ENCODE measurements around the gene PLAAT2.
A peak's percentile ranks its signal among the peaks of the same experiment; 100 is the strongest.
"Not testable (repeated sequence)": the region's sequence is repeated elsewhere in the genome, so short reads cannot be mapped to it uniquely, and the experiment has no call there.

The PLAAT2 gene

GRCh38 chr11:63528156-63528555, 35.0 kb downstream of the PLAAT2 start:
- not testable (repeated sequence) for H3K36me3 ChIP-seq (ENCODE audit: insufficient read depth, low read length); H3K9ac ChIP-seq (ENCODE audit: low read depth, low read length)

GRCh38 chr11:63527667-63528066, 35.5 kb downstream of the PLAAT2 start:
- H3K9me3 ChIP-seq (ENCODE audit: control insufficient read depth, insufficient read depth, low read length), result peaks cover 8% of the 10 kb centered on the region; the same call in 1 of the 2 replicates
- no peaks in the 10 kb centered on the region; the same call in 1 of the 2 replicates for H3K36me3 ChIP-seq (ENCODE audit: insufficient read depth, low read length)
- H3K4me1 ChIP-seq (ENCODE audit: insufficient read depth, low read length), result peaks cover 33% of the 10 kb centered on the region
- H3K9ac ChIP-seq (ENCODE audit: low read depth, low read length), result peak overlapping the region; percentile 43

More at GRCh38 chr11:63528156-63528555, 35.0 kb downstream of the PLAAT2 start:
- not testable (repeated sequence) for H3K9me3 ChIP-seq (ENCODE audit: control insufficient read depth, insufficient read depth, low read length)
- H3K4me1 ChIP-seq (ENCODE audit: insufficient read depth, low read length), result peaks cover 37% of the 10 kb centered on the region

DNA sequence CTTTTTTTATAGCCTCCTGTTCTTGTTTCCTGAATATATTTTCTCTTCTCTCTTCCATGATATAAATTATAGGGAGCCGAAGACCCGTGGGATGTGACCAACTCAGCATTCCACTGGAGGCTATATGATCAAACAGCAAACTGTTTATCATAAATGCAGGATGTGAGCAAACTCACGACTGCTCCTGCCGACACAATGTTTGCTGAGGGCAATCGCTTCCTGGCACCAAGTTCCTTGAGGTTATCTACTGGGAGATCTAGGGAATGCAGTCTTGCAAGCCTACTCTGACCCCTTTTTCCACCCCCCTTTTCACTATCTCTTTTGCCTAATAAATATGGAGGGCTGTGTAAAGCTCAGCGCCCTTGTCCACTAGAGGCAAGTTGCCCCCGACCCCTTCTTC, 40.0 kb downstream of the PLAAT2 start:
- no peak overlapping the region for H3K9ac ChIP-seq (ENCODE audit: low read depth, low read length)
- peaks cover 31% of the 10 kb centered on the region for H3K9me3 ChIP-seq (ENCODE audit: control insufficient read depth, insufficient read depth, low read length)
- no peaks in the 10 kb centered on the region; the same call in 1 of the 2 replicates for H3K36me3 ChIP-seq (ENCODE audit: insufficient read depth, low read length)
- H3K4me1 ChIP-seq (ENCODE audit: insufficient read depth, low read length), result peaks cover 7% of the 10 kb centered on the region

- Histone ChIP-seq H3K36me3 (ENCODE audit: insufficient read depth, low read length) (no peaks in the 10 kb centered on the region; the same call in 1 of the 2 replicates), H3K9ac (ENCODE audit: low read depth, low read length) (no peak overlapping the region), H3K4me1 (ENCODE audit: insufficient read depth, low read length) (no peaks in the 10 kb centered on the region), H3K9me3 (ENCODE audit: control insufficient read depth, insufficient read depth, low read length) (peaks cover 31% of the 10 kb centered on the region)
Observed at GRCh38 chr11:63521896-63522295, 41.3 kb downstream of the PLAAT2 start.

DNA sequence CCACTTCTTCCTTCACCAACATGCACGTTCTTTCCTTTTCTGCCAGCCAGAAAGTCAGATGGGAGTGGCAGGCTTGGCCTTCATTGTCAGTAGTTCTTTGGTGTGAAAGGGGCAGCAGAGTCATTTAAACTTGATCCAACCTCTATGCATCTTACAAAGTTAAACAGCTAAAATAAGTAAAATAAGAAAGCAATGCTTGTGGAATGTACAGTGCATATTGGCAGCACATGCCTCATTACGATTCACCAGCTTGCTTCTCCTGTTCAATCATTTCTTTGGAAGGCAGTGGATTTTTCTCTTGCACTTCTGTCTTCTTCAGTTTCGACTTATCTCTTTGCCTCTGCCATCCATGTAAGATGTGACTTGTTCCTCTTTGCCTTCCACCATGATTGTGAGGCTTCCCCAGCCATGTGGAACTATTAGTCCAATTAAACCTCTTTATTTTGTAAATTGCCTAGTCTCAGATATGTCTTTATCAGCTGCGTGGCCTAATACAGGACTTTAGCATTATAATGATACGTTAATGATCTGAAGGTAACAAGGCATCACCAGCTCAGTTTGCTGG, 42.5 kb downstream of the PLAAT2 start:
- Histone ChIP-seq H3K9ac (ENCODE audit: low read depth, low read length) (no peak overlapping the region), H3K36me3 (ENCODE audit: insufficient read depth, low read length) (no peaks in the 10 kb centered on the region; the same call in 1 of the 2 replicates), H3K4me1 (ENCODE audit: insufficient read depth, low read length) (no peaks in the 10 kb centered on the region), H3K9me3 (ENCODE audit: control insufficient read depth, insufficient read depth, low read length) (peaks cover 31% of the 10 kb centered on the region)

GRCh38 chr11:63518548-63518947, 44.6 kb downstream of the PLAAT2 start:
- H3K4me1 ChIP-seq (ENCODE audit: insufficient read depth, low read length), result no peaks in the 10 kb centered on the region
- peaks cover 23% of the 10 kb centered on the region for H3K9me3 ChIP-seq (ENCODE audit: control insufficient read depth, insufficient read depth, low read length)
- no peak overlapping the region for H3K9ac ChIP-seq (ENCODE audit: low read depth, low read length)
- H3K36me3 ChIP-seq (ENCODE audit: insufficient read depth, low read length), result no peaks in the 10 kb centered on the region; the same call in 1 of the 2 replicates

DNA sequence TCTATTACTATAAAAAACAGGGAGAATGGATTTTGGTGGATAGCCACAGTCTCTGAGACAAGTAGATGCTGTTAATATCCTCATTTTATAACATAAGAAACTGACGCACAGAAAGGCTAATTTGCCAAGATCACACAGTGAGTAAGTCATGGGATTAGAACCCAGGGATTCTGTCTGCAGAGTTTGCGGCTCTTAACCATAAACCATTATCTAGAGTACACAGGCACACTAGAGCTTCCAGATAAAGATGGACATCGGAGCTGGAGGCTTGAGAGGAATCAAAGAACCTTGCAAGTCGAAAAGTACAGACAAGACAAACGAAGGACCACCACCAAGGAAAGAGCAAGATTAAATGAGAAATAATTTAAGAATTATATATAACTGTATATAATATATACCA, 46.0 kb downstream of the PLAAT2 start:
- H3K4me1 ChIP-seq (ENCODE audit: insufficient read depth, low read length), result no peaks in the 10 kb centered on the region
- no peaks in the 10 kb centered on the region; the same call in 1 of the 2 replicates for H3K36me3 ChIP-seq (ENCODE audit: insufficient read depth, low read length)
- H3K9ac ChIP-seq (ENCODE audit: low read depth, low read length), result no peak overlapping the region
- peaks cover 23% of the 10 kb centered on the region for H3K9me3 ChIP-seq (ENCODE audit: control insufficient read depth, insufficient read depth, low read length)

GRCh38 chr11:63516109-63516508, 47.1 kb downstream of the PLAAT2 start:
- H3K9ac ChIP-seq (ENCODE audit: low read depth, low read length), result no peak overlapping the region
- peaks cover 13% of the 10 kb centered on the region for H3K9me3 ChIP-seq (ENCODE audit: control insufficient read depth, insufficient read depth, low read length)
- H3K4me1 ChIP-seq (ENCODE audit: insufficient read depth, low read length), result peaks cover 3% of the 10 kb centered on the region; the same call in 1 of the 2 replicates
- H3K36me3 ChIP-seq (ENCODE audit: insufficient read depth, low read length), result no peaks in the 10 kb centered on the region; the same call in 1 of the 2 replicates

DNA sequence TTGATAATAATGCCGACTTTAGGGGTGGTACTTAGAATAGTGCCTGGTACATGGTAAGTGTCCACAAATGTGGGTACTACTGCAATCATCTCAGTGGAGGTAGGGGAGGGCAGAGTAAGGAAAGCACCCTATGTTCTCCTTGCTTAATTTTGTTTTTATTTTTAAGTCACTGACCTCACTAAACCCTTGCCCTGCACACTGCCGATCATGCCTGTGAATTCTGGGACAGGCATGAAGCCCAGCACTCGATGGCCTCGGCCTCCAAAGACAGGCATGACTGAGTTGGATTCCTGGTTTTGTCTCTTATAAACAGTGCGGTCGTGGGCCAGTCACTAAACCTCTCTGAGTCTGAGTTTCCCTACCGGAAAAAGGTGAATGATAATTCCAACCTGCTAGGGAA, 50.4 kb downstream of the PLAAT2 start:
- no peaks in the 10 kb centered on the region; the same call in 1 of the 2 replicates for H3K9me3 ChIP-seq (ENCODE audit: control insufficient read depth, insufficient read depth, low read length)
- H3K9ac ChIP-seq (ENCODE audit: low read depth, low read length), result no peak overlapping the region
- H3K4me1 ChIP-seq (ENCODE audit: insufficient read depth, low read length), result peaks cover 13% of the 10 kb centered on the region; the same call in 1 of the 2 replicates
- no peaks in the 10 kb centered on the region for H3K36me3 ChIP-seq (ENCODE audit: insufficient read depth, low read length)

- Histone ChIP-seq H3K9me3 (ENCODE audit: control insufficient read depth, insufficient read depth, low read length) (no peaks in the 10 kb centered on the region; the same call in 1 of the 2 replicates), H3K9ac (ENCODE audit: low read depth, low read length) (no peak overlapping the region), H3K4me1 (ENCODE audit: insufficient read depth, low read length) (peaks cover 25% of the 10 kb centered on the region; the same call in 1 of the 2 replicates), H3K36me3 (ENCODE audit: insufficient read depth, low read length) (no peaks in the 10 kb centered on the region)
Observed at GRCh38 chr11:63511048-63511748, 52.0 kb downstream of the PLAAT2 start.

DNA sequence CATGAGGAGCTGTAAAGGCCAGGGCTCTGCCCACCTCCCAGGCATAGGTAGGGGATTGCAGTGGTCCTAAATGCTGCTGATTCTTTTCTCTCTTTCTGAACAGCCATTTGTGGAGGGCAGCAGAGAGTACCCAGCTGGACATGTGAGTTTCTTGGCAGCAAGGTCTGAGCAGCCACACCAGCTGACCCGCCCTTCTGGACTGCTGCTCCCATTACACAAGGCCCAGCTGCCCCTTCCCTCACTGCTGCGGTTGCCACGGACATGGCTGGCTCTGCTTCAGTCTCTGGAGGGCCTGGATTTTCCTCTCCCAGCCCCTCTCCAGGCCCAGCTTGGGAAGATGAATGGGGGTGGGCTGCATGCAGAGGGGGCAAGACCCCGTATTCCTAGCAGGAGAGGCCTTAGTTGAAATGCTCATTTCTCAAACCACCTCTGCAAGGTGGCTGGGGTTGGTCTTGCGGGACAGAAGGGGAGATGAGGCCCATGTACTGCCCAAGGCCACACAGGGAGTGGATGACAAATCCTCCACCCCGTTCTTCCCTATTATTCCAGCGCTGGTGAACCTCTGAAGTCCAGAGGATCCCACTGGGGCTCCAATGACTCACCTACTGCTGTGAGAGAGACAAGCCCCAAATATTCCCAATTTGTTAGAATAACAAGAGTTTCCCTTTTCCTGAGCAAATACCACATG, 52.7 kb downstream of the PLAAT2 start:
- H3K9ac ChIP-seq (ENCODE audit: low read depth, low read length), result no peak overlapping the region
- no peaks in the 10 kb centered on the region; the same call in 1 of the 2 replicates for H3K9me3 ChIP-seq (ENCODE audit: control insufficient read depth, insufficient read depth, low read length)
- no peaks in the 10 kb centered on the region for H3K36me3 ChIP-seq (ENCODE audit: insufficient read depth, low read length)
- peaks cover 32% of the 10 kb centered on the region; the same call in 1 of the 2 replicates for H3K4me1 ChIP-seq (ENCODE audit: insufficient read depth, low read length)

- no peaks in the 10 kb centered on the region; the same call in 1 of the 2 replicates for H3K9me3 ChIP-seq (ENCODE audit: control insufficient read depth, insufficient read depth, low read length)
- peaks cover 50% of the 10 kb centered on the region for H3K4me1 ChIP-seq (ENCODE audit: insufficient read depth, low read length)
- no peaks in the 10 kb centered on the region for H3K36me3 ChIP-seq (ENCODE audit: insufficient read depth, low read length)
- no peak overlapping the region for H3K9ac ChIP-seq (ENCODE audit: low read depth, low read length)
Observed at GRCh38 chr11:63508745-63509144, 54.4 kb downstream of the PLAAT2 start.

- Histone ChIP-seq H3K4me1 (ENCODE audit: insufficient read depth, low read length) (peaks cover 55% of the 10 kb centered on the region), H3K9me3 (ENCODE audit: control insufficient read depth, insufficient read depth, low read length) (peaks cover 2% of the 10 kb centered on the region; the same call in 1 of the 2 replicates), H3K36me3 (ENCODE audit: insufficient read depth, low read length) (no peaks in the 10 kb centered on the region), H3K9ac (ENCODE audit: low read depth, low read length) (no peak overlapping the region)
Observed at GRCh38 chr11:63508009-63508408, 55.2 kb downstream of the PLAAT2 start.

DNA sequence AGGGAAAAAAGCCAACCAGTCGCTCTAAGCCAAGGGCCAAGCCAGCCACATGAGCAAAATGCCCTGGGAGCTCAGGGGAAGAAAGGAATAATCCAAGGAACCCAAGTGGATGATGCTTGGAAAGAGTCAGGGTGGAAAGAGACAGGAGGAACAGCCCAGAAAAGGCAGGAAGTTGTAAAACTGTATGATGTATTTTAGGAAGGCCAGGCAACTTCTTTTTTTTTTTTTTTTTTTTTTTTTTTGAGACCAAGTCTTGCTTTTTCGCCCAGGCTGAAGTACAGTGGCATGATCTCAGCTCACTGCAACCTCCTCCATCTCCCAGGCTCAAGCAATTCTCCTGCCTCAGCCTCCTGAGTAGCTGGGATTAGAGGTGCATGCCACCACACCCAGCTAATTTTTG, 55.7 kb downstream of the PLAAT2 start:
- Histone ChIP-seq H3K36me3 (ENCODE audit: insufficient read depth, low read length) (no peaks in the 10 kb centered on the region), H3K9me3 (ENCODE audit: control insufficient read depth, insufficient read depth, low read length) (peaks cover 6% of the 10 kb centered on the region; the same call in 1 of the 2 replicates), H3K4me1 (ENCODE audit: insufficient read depth, low read length) (peaks cover 55% of the 10 kb centered on the region), H3K9ac (ENCODE audit: low read depth, low read length) (no peak overlapping the region)
